Omental fat pad (tissue), 4 donors: ENCODE data around the gene ABCA4. TPM values are rescaled to one million over a fixed set of nuclear protein-coding genes. Genes with fewer than 3 reads are reported as not detected.

Source experiments
- ATAC-seq: fragments of 150-250 bp; one replicate; pipeline ENCODE4 v1.9.1; 2016; ENCODE audit warnings: mild to moderate bottlenecking, moderate library complexity; ENCODE audit not compliant: low FRiP score
- DNase-seq: peaks from one replicate; pipeline ENCODE4 v3.0.0-alpha.2; 2019; ENCODE audit warnings: low spot score
- total RNA-seq, 4 donors: library from RNA; depleted of rRNA; stranded (reverse); fragments of >200 nt; gene quantifications; one replicate each; pipeline ENCODE4 v1.1.0, GENCODE V29; 2016
- TF ChIP-seq, protein P1 (sequence below), 3 donors: fragments of 450-650 bp; IDR thresholded peaks; one replicate each; pipeline ENCODE4 v1.5.1; 2016 to 2017; ENCODE audit warnings: antibody characterized with exemption in 3 of 3, mild to moderate bottlenecking in 3 of 3, moderate library complexity in 2 of 3

ABCA4 gene
- total RNA-seq, 4 donors from 2014 or later: 0.37 to 0.79 (median 0.38) TPM; not detected in 1

DNA sequence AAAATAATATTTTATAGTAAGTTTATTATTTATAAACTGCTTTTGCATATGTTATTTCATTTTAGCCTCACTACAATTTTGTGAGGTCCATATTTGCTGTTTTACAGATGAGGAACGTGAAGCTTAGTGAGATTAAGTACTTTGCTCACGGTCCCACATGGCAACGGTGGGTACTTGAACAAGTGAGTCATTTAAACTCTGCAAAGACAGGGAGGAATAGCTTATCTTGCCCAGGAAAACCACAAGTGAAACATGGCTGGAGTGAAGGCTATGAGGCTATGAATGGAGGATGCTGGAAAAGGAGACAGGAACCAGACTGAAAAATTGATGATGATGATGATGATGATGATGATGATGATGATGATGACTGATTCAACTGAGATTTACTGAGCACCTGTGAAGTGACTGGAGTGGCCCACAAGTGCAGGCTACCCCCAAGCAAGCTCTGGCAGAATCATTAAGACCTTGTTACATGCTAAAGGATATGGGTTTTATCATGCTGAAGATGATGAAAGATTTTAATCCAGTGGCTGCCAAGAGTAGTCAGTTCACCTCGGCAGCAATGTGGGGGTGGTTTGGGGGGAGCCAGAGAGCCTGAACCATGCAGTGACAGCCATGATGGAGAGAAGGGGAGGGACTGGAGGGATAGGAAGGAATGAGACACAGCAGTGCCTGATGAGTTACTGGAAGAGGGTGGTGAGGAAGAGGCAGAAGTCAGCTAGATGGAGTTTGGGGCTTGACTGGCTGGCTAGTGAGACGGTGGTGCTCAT, 1.4 kb upstream of the ABCA4 start:
- ATAC-seq (no peak), DNase-seq (no peak)
- TF ChIP-seq, protein P1, sequence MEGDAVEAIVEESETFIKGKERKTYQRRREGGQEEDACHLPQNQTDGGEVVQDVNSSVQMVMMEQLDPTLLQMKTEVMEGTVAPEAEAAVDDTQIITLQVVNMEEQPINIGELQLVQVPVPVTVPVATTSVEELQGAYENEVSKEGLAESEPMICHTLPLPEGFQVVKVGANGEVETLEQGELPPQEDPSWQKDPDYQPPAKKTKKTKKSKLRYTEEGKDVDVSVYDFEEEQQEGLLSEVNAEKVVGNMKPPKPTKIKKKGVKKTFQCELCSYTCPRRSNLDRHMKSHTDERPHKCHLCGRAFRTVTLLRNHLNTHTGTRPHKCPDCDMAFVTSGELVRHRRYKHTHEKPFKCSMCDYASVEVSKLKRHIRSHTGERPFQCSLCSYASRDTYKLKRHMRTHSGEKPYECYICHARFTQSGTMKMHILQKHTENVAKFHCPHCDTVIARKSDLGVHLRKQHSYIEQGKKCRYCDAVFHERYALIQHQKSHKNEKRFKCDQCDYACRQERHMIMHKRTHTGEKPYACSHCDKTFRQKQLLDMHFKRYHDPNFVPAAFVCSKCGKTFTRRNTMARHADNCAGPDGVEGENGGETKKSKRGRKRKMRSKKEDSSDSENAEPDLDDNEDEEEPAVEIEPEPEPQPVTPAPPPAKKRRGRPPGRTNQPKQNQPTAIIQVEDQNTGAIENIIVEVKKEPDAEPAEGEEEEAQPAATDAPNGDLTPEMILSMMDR (IDR thresholded peaks at IDR 0.05): no peak

DNA sequence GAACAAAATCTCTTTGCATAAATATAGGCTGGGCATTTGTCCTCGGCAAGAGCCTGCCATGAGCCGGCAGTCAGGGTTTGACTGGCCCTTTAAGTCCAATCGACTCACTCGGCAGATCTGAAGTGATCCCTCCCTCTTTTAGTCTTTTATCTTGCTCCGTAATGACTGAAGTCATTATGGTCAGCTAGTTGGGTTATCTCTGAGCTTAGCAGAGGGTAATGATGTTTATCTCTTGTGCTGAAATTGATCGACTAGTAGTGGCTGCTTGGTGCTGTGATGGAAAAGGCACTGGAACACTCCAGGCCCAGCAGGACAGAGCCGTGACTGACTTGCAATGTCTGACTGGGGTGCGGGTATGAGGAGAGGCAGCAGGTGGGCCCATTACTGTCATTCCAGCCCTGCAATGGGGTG, 468 bp upstream of the ABCA4 start:
- ATAC-seq (no peak), DNase-seq (no peak)
- TF ChIP-seq, protein P1 (IDR thresholded peaks at IDR 0.05): no peak

DNA sequence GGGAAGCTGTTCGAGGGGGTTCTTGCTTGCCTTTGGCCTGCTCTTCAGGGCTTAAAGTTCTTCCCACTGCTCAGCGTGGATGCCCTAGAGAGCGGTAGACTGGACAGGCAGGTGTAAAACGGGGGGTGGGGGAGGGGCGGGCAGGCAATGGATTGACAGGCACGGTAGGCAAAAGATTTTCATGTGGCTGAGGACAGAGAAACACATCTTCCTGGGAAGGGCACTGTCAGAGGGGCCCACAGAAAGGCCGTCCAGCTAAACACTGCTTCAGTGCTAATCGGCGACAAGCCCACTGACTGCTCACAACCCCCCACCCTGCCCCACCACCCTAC, 412 bp downstream of the ABCA4 start:
- TF ChIP-seq, protein P1 (IDR thresholded peaks at IDR 0.05): no peak
- DNase-seq (no peak), ATAC-seq (no peak)

DNA sequence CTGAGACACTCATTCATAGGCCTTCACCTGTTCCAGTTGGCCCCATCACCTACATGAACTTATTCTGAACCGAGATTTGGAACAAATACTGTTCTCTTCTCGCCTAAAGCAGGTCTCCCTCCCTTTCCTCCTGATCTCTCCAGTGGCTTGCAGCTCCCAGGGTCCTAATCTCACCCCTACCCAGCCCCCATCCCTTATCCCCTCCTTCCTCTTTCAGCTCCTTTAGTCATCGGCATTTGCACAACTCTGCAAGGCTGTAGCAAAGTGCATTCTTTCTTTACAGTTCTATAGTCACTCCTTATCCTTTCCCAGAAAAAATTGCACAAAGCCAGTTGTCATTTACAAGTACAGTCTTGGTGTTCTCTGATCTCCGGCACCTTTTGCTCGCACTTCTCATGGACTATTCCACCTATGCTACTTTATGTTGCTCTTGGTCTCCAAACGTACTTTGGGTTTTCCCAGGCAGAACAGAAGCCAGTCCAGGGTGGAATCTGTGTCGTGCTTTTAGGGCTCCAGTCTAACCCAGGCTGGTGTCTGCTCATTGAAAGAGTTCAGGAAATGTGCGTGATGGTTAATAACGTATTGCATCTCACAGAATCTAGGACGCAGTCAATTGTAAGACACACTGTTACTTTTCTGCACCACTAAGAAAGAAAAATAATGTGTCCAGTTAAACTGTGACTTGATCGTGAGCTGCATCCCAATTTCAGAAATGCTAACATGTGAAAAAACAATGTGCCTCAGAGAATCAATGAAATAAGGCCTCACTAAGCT, 965 bp downstream of the ABCA4 start:
- TF ChIP-seq, protein P1 (IDR thresholded peaks at IDR 0.05): no peak
- DNase-seq (no peak), ATAC-seq (no peak)

DNA sequence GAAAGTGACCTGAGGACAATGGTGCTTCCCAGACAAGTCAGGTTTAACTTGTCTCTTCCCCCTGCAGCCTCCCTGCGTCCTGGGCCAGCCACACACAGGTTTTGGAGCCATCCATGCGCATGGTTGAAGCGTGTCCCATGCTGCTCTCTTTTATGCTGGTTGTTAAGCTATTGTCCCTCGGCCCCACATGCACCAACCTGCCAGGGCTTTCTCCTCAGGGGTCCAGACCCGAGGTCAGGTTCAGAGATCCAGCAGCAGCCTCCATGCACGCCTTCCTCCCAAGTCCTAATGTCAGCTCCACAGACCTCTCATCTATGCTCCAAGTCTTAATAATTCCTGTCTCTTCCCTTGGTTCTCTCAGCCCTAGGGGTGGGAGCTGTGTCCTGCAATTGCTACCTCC, 1.6 kb downstream of the ABCA4 start:
- no peak for DNase-seq
- TF ChIP-seq, protein P1 (IDR thresholded peaks at IDR 0.05): no peak
- no peak for ATAC-seq

DNA sequence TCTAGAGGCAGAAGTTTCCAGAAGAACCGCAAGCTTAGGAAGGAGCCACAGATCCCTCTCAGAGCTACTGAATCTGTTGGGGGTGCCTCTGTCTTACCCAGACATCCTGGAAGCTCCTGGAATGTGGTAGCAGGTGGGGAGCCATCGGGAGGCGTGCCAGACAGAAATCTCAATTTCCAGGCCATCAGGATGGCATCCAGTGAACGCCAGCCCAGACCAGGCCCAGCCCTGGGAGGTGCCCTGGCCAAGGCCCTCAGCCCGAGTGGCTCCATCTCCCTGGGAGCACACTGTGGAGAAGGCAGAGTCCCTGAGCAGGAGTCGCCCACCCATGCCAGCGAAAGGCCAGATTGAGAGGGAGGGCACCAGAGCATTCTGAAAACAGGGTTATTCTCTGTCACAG, 2.5 kb downstream of the ABCA4 start:
- ATAC-seq: no peak
- DNase-seq: no peak
- TF ChIP-seq, protein P1 (IDR thresholded peaks at IDR 0.05): no peak

DNA sequence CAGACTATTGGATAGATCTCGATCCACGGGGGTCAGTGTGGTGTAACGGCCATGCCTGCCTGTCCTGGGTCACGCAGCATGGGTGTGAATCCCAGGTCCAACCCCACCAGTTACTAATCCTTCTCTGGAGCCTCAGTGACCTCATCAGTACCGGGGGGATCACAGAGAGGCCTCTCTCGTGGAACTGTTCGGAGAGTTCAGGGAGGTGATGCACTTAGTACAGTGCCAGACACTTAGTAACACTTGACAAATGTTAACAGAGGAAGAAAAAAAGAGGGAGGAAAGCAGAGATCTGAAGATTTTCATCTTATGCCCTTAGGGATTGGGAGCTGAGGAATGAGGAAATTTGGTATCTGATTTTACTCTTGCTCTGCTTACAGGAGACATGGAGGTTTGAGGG, 2.9 kb downstream of the ABCA4 start:
- TF ChIP-seq, protein P1 (IDR thresholded peaks at IDR 0.05): no peak
- no peak for DNase-seq
- ATAC-seq: no peak
